Medulla oblongata (tissue), 1 donor: ENCODE measurements around the gene ITPR2.
"Not testable (repeated sequence)": the region's sequence is repeated elsewhere in the genome, so short reads cannot be mapped to it uniquely, and the experiment has no call there.

Experiments
- DNase-seq: peaks from one replicate; pipeline ENCODE4 v3.0.0-alpha.2; 2015; ENCODE audit errors: extremely low spot score

The ITPR2 gene

GRCh38 chr12:26786865-26787514 lies 46.0 kb downstream of the ITPR2 start:
- DNase-seq = no peak

DNA sequence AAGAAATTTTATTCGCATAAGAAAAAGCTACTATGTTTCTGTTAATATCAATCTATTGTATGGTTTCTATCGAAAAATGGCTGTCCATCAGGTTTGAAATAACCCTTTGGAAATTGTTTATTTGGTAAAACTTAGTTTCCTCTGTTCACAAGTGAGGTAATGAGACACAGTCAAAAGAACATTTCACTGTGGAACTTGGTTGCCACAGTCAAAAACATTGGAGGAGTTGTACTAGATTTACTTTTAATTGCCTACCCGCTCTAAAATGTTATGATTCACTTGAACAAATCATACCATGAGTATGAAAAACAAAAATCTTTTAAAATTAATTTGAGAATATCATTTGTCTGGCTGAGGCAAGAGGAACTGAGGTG lies 46.5 kb downstream of the ITPR2 start:
- DNase-seq = no peak

- DNase-seq = not testable (repeated sequence)
These were observed 49.1 kb downstream of the ITPR2 start for GRCh38 chr12:26783816-26784379.

DNA sequence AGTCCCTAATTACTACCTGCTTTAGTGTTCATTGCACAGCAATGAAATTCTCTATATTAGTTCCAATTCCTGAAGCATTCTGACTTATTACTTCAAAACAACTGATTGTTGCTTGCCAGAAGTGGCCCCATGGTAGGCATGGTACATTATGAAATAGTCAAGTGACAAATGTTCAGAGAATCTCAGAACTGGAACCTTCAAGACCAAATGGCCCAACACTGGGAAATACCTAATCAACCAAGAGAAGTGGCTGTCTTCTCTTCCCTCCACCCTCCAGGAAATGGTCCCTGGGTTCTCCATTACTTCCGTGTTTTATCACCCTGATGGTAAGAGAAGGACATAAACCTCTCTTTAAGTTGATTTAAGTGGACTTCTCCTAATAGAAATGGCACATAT lies 49.9 kb downstream of the ITPR2 start:
- no peak for DNase-seq

DNA sequence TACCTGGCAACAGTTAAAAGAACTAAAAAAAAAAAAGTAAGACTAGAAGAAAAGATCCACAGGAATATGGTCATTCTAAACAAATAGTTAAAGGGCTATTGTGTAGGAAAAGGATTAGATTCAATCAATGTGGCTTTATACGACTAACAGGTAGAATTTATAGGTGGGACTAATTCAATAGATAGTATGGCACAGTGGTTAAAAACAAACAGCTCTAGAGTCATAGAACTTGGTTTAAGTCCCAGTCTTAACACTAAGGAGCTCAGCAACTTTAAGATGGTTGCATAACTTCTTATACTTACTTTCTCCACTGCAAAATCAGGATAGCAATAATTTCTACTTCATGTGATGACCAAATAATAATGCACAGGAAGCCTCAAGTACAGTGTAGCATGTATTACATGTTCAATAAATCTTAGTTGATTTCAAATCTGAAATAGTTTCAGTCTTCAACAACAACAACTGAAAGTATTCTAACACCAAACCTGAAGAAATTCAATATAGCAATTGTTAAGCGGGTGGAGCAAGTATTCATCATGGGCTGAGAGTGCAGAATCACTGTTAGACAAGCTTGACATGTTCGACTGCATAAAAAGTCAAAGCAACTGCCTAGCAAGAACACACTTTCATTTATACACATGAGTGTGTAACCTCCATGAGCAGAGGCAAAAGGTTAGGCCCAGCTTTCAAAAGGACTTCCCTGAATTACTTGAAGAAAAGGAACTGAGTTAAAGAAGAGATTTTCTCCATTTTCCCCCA lies 50.4 kb downstream of the ITPR2 start:
- no peak for DNase-seq

- not testable (repeated sequence) for DNase-seq
These were observed 52.3 kb downstream of the ITPR2 start for GRCh38 chr12:26780656-26781055.

DNA sequence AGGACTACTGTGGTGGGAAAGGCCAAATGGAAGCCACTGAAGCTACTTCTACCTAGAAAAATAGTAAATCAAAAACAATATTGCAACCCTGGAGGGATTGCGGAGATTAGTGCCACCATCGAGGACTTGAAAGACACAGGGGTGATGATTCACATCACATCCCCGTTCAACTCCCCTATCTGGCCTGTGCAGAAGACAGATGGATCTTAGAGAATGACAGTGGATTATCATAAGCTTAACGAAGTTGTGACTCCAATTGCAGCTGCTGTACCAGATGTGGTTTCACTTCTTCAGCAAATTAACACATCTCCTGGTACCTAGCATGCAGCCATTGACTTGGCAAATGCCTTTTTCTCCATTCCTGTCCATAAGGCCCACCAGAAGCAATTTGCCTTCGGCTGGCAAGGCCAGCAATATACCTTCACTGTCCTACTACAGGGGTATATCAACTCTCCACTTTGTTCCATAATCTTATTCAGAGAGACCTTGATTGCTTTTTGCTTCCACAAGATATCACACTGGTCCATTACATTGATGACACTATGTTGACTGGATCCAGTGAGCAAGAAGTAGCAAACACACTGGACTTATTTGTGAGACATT lies 54.7 kb downstream of the ITPR2 start:
- DNase-seq = not testable (repeated sequence)

DNA sequence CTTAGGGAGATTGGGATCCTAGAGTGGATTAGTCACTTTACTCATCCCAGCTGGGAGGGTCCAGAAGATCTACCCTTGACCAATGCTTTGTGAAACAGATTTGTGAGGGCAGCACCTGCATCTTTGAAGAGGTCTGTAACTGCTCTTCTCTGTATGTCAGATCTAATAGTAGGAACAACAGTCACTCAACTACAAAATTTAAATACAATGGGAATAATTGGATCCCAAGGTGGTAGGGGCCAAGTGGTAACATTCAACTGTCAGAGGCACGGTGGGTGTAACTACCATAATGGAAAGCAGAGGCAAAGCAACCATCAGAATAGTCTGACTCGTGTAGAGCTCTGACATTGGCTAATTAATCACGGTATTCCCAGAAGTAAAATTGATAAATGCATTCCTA lies 55.8 kb downstream of the ITPR2 start:
- no peak for DNase-seq

GRCh38 chr12:26775991-26776390 lies 57.0 kb downstream of the ITPR2 start:
- DNase-seq = not testable (repeated sequence)

DNA sequence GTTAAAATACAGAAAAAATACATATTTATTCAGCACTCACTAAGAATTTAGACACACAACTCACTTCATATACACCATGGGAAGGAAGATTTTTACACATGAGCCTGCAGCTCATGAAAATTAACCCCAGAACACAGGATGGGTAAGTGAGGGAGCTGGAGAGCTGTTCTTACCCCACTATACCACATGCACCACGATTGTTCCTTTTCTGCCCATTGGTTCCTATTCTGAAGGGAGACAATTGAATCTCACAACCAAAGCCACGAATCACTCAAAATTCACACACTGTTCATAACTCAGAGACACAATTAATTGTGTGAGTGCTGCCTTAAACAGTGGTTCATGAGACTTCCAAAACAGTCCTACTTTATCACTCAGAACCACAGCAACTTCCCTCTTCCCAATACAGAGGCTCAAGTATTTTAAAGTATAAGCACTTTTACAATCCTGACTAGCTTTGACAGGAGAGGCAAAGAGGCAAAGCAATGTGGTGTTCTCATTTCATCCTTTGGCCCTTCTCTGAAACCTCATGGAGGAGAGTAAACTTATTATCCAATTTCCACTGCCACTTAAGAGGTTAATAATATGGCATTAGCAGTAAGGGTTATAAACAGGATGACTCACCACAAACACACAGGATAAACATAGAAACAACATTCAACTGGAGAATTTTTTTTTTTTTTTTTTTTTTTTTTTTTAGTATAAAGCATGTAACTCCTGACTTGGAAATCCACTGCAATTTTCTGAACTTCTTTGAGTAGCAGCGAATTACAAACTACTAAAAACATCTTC lies 59.5 kb downstream of the ITPR2 start:
- no peak for DNase-seq

DNA sequence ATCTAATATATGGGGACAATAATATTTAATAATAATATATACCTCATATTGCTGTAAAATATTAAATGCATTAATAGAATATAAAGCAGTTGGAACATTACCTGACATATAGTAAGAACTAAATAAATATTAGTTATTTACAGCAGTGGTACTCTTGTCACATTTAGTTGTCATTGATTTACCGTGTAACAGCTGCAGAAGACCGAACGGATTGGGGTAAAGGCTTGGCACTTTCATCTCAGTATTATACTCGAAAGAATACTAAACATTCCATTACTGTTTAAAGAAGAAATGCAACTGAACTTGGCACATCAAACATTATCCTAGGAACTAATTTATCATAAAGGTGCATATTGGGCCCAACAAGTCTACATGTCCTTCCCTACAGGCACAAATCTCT lies 61.1 kb downstream of the ITPR2 start:
- no peak for DNase-seq

GRCh38 chr12:26770239-26771070 lies 62.5 kb downstream of the ITPR2 start:
- no peak for DNase-seq

GRCh38 chr12:26769611-26770010 lies 63.4 kb downstream of the ITPR2 start:
- DNase-seq = no peak

DNA sequence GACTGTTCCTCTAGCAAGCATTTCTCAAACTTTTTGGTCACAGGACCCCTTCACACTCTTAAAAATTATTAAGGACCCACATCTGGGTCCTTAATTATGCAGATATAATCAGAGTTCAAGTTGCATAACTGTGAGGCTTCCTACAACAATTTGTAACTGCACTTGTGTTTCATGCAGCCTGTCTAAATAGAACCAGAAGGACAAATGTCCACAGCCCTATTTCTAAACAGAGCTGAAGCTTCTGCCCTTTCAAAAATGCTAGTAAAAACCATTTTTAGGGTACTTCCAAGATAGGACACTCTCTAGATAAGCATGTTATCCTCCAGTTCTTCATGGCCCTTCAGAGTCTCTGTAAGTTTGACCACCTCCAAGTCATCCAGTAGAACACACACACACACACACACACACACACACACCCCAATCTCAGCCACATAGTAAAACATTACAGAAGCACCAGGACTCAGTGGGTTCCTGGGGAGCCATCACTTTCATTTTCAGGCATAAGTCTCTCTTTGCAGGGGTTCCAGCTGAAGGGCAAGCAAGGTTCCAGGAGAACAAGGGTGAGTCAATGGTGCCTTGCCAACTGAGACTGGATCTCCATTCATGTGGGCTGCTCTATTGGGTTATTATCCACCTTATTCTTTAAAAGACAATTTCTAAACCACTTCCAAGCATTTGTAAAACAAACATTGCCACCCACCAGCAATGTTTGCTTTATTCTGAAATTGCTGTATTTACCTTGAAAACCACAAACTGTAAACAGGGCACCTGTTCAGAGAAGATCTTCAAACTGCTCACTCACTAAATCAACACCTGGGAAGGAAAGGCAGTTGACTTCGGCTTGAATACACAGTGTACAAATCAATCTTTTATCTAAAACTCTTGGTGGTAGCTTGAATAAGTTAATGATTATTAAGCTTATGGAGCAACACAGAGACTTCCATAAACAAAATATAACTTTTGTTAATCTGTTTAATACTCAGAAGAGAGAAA lies 64.1 kb downstream of the ITPR2 start:
- DNase-seq = no peak

DNA sequence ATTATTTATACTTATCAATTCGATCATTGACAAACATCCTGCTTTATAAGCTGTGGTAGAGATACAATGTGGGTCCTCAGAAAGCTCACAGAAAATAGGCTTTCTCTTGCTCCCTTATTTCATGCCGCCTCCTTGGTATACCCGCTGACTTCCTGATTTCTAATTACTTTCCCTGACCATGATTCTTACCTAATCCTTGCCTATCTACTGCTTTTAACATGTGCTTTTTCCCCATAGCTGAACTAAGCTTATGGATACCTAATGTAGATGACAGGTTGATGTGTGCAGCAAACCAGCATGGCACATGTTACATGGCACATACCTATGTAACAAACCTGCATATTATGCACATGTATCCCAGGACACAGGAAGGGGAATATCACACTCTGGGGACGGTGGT lies 65.1 kb downstream of the ITPR2 start:
- DNase-seq = no peak

GRCh38 chr12:26767116-26767515 lies 65.9 kb downstream of the ITPR2 start:
- DNase-seq = no peak

DNA sequence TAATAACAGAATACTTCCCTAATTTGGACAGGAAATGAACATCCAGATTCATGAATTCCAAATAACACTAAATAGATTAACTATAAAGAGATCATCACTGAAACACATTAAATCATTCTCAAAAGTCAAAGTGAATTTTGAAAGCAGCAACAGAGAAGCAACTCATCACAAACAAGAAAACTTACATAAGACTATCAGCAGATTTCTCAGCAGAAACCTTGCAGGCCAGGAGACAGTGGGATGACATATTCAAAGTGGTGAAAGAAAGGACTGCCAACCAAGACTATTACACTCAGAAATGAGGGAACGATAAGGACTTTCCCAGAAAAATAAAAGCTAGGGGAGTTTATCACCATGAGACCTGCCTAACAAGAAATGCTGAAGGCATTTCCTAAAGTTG lies 70.8 kb downstream of the ITPR2 start:
- no peak for DNase-seq

DNA sequence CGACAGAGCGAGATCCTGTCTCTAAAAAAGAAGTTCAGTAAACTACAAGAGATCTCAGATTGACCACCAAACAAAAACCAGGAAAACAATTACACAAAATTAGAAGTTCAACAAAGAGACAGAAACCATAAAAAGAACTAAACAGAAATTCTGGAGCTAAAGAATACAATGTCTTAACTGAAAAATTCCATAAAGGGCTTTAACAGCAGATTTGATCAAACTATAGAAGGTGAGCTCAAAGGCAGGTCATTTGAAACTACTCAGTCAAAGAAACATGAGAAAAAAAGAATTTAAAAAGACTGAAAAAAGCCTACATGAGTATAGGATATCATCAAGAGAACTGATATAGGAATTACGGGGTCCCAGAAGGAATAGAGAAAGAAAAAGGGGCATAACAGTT lies 71.2 kb downstream of the ITPR2 start:
- no peak for DNase-seq

DNA sequence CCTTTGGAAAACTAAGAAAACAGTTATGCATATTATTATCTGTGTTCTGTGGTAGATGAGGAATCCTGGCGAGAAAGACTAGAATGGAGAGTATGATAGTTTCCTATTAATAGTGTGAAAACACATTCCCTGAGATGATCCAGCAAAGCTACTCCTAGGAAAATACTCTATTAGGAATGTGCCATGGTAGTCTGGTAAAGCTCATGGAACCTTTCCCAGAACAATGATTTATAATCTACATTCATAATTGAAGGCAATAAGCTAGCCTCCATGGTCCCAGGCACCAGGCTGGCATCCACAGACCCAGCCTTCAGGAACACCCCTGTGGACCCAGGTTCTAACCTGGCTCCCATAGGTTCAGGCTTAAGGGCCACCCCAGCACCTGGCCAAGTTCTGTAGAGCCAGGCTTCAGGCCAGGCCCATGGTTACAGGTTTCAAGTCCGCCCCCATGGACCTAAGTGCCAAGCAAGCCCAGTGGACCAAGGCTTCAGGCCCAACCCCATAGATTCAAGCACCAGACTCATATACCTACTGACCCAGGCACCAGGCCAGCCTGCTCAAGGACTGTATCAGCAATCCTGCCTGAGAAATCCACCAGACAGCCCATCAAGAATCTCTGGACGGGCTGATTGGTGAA lies 72.2 kb downstream of the ITPR2 start:
- no peak for DNase-seq
